Natural killer cell (primary cell): ENCODE data around the gene MX2. TPM values are rescaled to one million over a fixed set of nuclear protein-coding genes. Genes with fewer than 3 reads are reported as not detected.

Source experiments
- ATAC-seq, 3 donors: fragments of 150-1000 bp in 2 of 3; fragments of 200-7000 bp in 1 of 3; cut with Tn5 transposase; 1 replicate in 1 of 3; 2 replicates in 2 of 3; pipeline ENCODE4 v1.10.0; 2021; ENCODE audit warnings: mild to moderate bottlenecking in 2 of 3, moderate library complexity in 2 of 3
- DNase-seq, 2 donors: peaks; one replicate each; pipeline versions ENCODE4 v3.0.0 to v3.0.0-alpha.2; 2013 to 2021; ENCODE audit warnings: mixed read lengths in 1 of 2
- H3K27ac ChIP-seq: one replicate; pipeline ENCODE4 v1.5.1; 2013; ENCODE audit warnings: mild to moderate bottlenecking, low read length
- H3K27me3 ChIP-seq: one replicate; pipeline ENCODE4 v1.6.1; 2013; ENCODE audit warnings: low read length; ENCODE audit not compliant: control insufficient read depth, insufficient read depth
- H3K36me3 ChIP-seq: one replicate; pipeline ENCODE4 v1.6.1; 2013; ENCODE audit warnings: low read length; ENCODE audit not compliant: control insufficient read depth, insufficient read depth
- H3K4me1 ChIP-seq: one replicate; pipeline ENCODE4 v1.6.1; 2013; ENCODE audit warnings: low read length; ENCODE audit not compliant: control insufficient read depth, insufficient read depth
- H3K4me3 ChIP-seq: one replicate; pipeline ENCODE4 v1.5.1; 2013; ENCODE audit warnings: low read length
- H3K9me3 ChIP-seq: one replicate; pipeline ENCODE4 v1.6.1; 2013; ENCODE audit warnings: low read length; ENCODE audit not compliant: control insufficient read depth, insufficient read depth
- H3K27ac Mint-ChIP-seq, 2 donors: one replicate each; pipeline ENCODE4 v1.8.0; 2022; ENCODE audit warnings: mild to moderate bottlenecking in 2 of 2, mixed read lengths in 2 of 2, moderate library complexity in 1 of 2
- H3K27me3 Mint-ChIP-seq, 2 donors: one replicate each; pipeline ENCODE4 v1.8.0; 2022; ENCODE audit warnings: low read depth in 2 of 2, mixed read lengths in 2 of 2
- H3K36me3 Mint-ChIP-seq: one replicate; pipeline ENCODE4 v1.8.0; 2022; ENCODE audit warnings: mixed read lengths
- H3K4me1 Mint-ChIP-seq, 2 donors: one replicate each; pipeline ENCODE4 v1.8.0; 2022; ENCODE audit warnings: mixed read lengths in 2 of 2
- H3K4me3 Mint-ChIP-seq: one replicate; pipeline ENCODE4 v1.8.0; 2022; ENCODE audit warnings: mild to moderate bottlenecking, moderate library complexity, mixed read lengths
- H3K9me3 Mint-ChIP-seq, 2 donors: one replicate each; pipeline ENCODE4 v1.8.0; 2022; ENCODE audit warnings: mixed read lengths in 2 of 2
- WGBS: methylation state at CpG from one replicate; pipeline ENCODE4 v1.1.7; 2013; ENCODE audit warnings: missing lambda C conversion rate; ENCODE audit not compliant: insufficient coverage; 5-methylcytosine and 5-hydroxymethylcytosine counted together
- intact Hi-C: fragments of 100-400 bp; cut with micrococcal nuclease; formaldehyde crosslinking; loops from one replicate; pipeline ENCODE4 v1.14.2; 2022
- total RNA-seq, 4 donors: library from RNA; stranded (reverse); fragments of 120-200 nt in 1 of 4; gene quantifications; one replicate each; pipeline versions ENCODE4 v1.2.3 to v1.2.4, GENCODE V29; 2013 to 2022
- TF ChIP-seq, protein P1 (sequence below): fragments of 200-600 bp; IDR thresholded peaks from one replicate; pipeline ENCODE4 v1.8.0; 2022; ENCODE audit warnings: antibody characterized with exemption

MX2 gene
- total RNA-seq, 3 donors from 2014 or later (not counting 1 experiment from before 2014, with no cell fraction given): 37.9 to 73.9 (median 42.6) TPM

DNA sequence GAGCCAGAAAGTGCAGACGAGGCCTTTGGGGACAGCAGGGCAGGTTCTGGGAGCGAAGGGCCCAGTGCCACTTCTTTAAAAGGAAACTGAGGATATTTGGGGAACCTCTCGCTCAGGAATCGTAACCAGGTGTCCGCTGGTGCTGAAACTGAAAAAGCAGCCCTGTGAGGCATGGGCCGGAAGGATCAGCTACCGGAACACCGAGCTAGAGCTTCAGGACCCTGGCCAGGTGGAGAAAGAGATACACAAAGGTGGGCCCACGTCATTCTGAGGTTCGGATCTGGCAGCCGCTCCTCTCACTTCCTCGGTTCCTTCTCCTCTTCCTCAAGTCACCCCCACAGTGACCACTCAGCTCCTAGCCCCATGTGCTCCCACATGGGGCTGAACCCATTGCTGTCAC, 18.1 kb downstream of the MX2 start:
- Histone ChIP-seq H3K27ac (no peak overlapping the region), H3K9me3 (no peaks in the 10 kb centered on the region), H3K4me3 (no peak overlapping the region), H3K36me3 (peaks cover 35% of the 10 kb centered on the region), H3K27me3 (no peaks in the 10 kb centered on the region), H3K4me1 (peaks cover 5% of the 10 kb centered on the region)
- Mint-ChIP-seq H3K27ac (no peak overlapping the region), H3K9me3 (no peaks in the 10 kb centered on the region), H3K27me3 (no peaks in the 10 kb centered on the region), H3K36me3 (no peaks in the 10 kb centered on the region), H3K4me3 (no peak overlapping the region), H3K4me1 (peaks cover 6% of the 10 kb centered on the region in 2 donors)
- TF ChIP-seq, protein P1, sequence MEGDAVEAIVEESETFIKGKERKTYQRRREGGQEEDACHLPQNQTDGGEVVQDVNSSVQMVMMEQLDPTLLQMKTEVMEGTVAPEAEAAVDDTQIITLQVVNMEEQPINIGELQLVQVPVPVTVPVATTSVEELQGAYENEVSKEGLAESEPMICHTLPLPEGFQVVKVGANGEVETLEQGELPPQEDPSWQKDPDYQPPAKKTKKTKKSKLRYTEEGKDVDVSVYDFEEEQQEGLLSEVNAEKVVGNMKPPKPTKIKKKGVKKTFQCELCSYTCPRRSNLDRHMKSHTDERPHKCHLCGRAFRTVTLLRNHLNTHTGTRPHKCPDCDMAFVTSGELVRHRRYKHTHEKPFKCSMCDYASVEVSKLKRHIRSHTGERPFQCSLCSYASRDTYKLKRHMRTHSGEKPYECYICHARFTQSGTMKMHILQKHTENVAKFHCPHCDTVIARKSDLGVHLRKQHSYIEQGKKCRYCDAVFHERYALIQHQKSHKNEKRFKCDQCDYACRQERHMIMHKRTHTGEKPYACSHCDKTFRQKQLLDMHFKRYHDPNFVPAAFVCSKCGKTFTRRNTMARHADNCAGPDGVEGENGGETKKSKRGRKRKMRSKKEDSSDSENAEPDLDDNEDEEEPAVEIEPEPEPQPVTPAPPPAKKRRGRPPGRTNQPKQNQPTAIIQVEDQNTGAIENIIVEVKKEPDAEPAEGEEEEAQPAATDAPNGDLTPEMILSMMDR: no peak
- intact Hi-C loops: no loop called here
- no peak for ATAC-seq
- no peak for DNase-seq
- 93% methylated on average over 12 of the region's 12 CpGs for WGBS

GRCh38 chr21:41381731-41382130, 19.9 kb downstream of the MX2 start:
- no peaks in the 10 kb centered on the region for H3K9me3 ChIP-seq
- Mint-ChIP-seq H3K36me3 (no peaks in the 10 kb centered on the region), H3K4me1 (no peaks in the 10 kb centered on the region), H3K27ac (no peak overlapping the region), H3K4me3 (no peak overlapping the region), H3K9me3 (no peaks in the 10 kb centered on the region), H3K27me3 (no peaks in the 10 kb centered on the region)
- no peak overlapping the region for H3K27ac ChIP-seq
- H3K4me1 ChIP-seq: no peaks in the 10 kb centered on the region
- peaks cover 35% of the 10 kb centered on the region for H3K36me3 ChIP-seq
- H3K27me3 ChIP-seq: no peaks in the 10 kb centered on the region
- H3K4me3 ChIP-seq: no peak overlapping the region
- DNase-seq (no peak), ATAC-seq (no peak)
- intact Hi-C loops: no loop called here
- TF ChIP-seq, protein P1: no peak

DNA sequence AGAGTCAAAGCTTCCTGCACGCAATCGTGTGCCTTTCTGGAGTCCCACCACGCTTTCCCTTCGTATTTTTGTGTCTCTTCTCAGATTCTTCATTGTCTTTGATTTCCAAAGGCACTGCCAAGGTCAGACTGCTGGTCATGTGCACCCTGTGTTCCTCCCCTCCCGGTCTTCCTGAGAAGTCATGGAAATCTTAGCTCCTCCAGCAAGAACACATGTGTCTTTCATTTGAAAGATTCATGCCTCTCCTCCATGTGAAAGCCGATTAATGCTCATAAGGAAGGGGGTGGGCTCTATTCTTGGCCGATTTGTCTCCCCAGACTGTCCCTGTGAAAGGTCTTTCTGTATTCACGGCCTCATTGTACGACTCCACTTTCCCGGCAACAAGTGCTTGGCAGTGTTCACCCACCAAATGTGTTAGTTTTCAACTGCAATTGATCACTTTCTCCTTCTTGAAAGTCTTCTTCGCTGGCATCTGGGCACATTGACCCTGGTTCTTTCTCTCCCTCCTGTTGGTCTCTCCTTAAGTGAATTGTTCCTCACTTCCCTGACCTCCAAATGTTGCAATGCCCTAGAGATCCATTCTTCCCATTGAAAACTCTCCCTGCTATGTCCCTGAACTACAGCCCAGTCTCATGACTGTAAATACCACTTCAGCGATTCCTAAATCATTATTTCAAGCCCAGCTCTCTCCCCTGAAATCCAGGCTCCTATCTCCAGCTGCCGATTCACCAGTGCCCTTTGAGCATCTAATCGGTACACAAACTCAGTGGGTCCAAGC, 25.4 kb downstream of the MX2 start:
- no peaks in the 10 kb centered on the region for H3K27me3 Mint-ChIP-seq
- H3K9me3 Mint-ChIP-seq: no peaks in the 10 kb centered on the region
- peaks cover 0 to 5% of the 10 kb centered on the region in 2 donors for H3K4me1 Mint-ChIP-seq
- TF ChIP-seq, protein P1: no peak
- Histone ChIP-seq H3K9me3 (no peaks in the 10 kb centered on the region), H3K36me3 (peaks cover 27% of the 10 kb centered on the region), H3K4me1 (no peaks in the 10 kb centered on the region), H3K27ac (no peak overlapping the region), H3K27me3 (no peaks in the 10 kb centered on the region), H3K4me3 (no peak overlapping the region)
- H3K27ac Mint-ChIP-seq: no peak overlapping the region
- 94% methylated on average over 14 of the region's 14 CpGs for WGBS
- no peak for DNase-seq
- no peak overlapping the region for H3K4me3 Mint-ChIP-seq
- H3K36me3 Mint-ChIP-seq: no peaks in the 10 kb centered on the region
- intact Hi-C loops: no loop called here
- no peak for ATAC-seq

DNA sequence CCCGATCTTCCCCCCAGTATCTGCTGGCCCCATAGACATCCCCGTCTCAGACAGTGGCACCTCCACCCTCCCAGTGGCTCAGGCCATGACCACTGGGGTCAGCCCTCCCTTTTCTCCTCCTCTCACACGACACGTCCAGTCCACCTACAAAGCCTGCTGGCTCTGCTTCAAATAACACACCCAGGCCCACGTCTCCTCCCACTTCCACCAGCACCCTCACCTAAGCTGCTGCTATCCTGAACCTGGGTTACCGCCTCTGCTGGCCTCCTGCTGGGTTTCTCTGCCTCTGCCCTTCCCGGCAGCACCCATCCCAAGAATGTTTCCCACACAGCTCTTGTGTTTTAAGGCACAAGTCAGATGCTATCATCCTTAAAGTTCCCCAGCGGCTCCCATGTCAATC, 26.0 kb downstream of the MX2 start:
- Mint-ChIP-seq H3K9me3 (no peaks in the 10 kb centered on the region), H3K4me3 (no peak overlapping the region), H3K4me1 (peaks cover 0 to 5% of the 10 kb centered on the region in 2 donors), H3K27me3 (no peaks in the 10 kb centered on the region), H3K27ac (no peak overlapping the region), H3K36me3 (no peaks in the 10 kb centered on the region)
- H3K27me3 ChIP-seq: no peaks in the 10 kb centered on the region
- TF ChIP-seq, protein P1: no peak
- H3K36me3 ChIP-seq: peaks cover 22% of the 10 kb centered on the region
- ATAC-seq: no peak
- DNase-seq: no peak
- no peaks in the 10 kb centered on the region for H3K4me1 ChIP-seq
- H3K4me3 ChIP-seq: no peak overlapping the region
- H3K27ac ChIP-seq: no peak overlapping the region
- intact Hi-C loops: no loop called here
- 87% methylated on average over 8 of the region's 8 CpGs for WGBS
- no peaks in the 10 kb centered on the region for H3K9me3 ChIP-seq
